Liver (tissue), 9 donors: Measurements from ENCODE around the gene BEX3. TPM values are rescaled to one million over a fixed set of nuclear protein-coding genes. Genes with fewer than 3 reads are reported as not detected.

Experiments used
- DNase-seq: peaks from one replicate; pipeline ENCODE4 v3.0.0-alpha.2; 2017; ENCODE audit warnings: low spot score
- H3K27ac ChIP-seq, 2 donors: one replicate each; pipeline ENCODE4 v1.7.0; 2013; ENCODE audit warnings: inconsistent platforms in 2 of 2, low read length in 2 of 2, control low read depth in 1 of 2, low read depth in 1 of 2, mild to moderate bottlenecking in 1 of 2
- H3K27me3 ChIP-seq, 4 donors: one replicate each; pipeline versions ENCODE4 v1.6.1 to v1.7.0; 2013; ENCODE audit warnings: low read length in 3 of 4, inconsistent platforms in 1 of 4, mild to moderate bottlenecking in 1 of 4, moderate library complexity in 1 of 4; ENCODE audit not compliant: control insufficient read depth in 4 of 4, insufficient read depth in 4 of 4
- H3K36me3 ChIP-seq, 4 donors: one replicate each; pipeline versions ENCODE4 v1.6.1 to v1.7.0; 2013; ENCODE audit warnings: low read length in 3 of 4, mild to moderate bottlenecking in 3 of 4, low read depth in 1 of 4, moderate library complexity in 1 of 4; ENCODE audit not compliant: control insufficient read depth in 4 of 4, insufficient read depth in 3 of 4
- H3K4me1 ChIP-seq, 4 donors: one replicate each; pipeline versions ENCODE4 v1.6.1 to v1.7.0; 2013; ENCODE audit warnings: low read length in 3 of 4, mild to moderate bottlenecking in 3 of 4, moderate library complexity in 1 of 4; ENCODE audit not compliant: control insufficient read depth in 4 of 4, insufficient read depth in 4 of 4
- H3K4me3 ChIP-seq, 3 donors: one replicate each; pipeline versions ENCODE4 v1.6.1 to v1.7.0; 2013; ENCODE audit warnings: low read length in 3 of 3, control low read depth in 1 of 3, low read depth in 1 of 3, mild to moderate bottlenecking in 1 of 3
- H3K9ac ChIP-seq, 2 donors: one replicate each; pipeline ENCODE4 v1.7.0; 2013; ENCODE audit warnings: low read length in 2 of 2, mild to moderate bottlenecking in 2 of 2, moderate library complexity in 2 of 2, control low read depth in 1 of 2, low read depth in 1 of 2
- H3K9me3 ChIP-seq, 4 donors: one replicate each; pipeline versions ENCODE4 v1.6.1 to v1.7.0; 2013; ENCODE audit warnings: low read length in 3 of 4; ENCODE audit not compliant: control insufficient read depth in 4 of 4
- ATF3 ChIP-seq: IDR thresholded peaks from 2 replicates; pipeline ENCODE4 v1.6.1; 2016; ENCODE audit warnings: antibody characterized with exemption
- CTCF ChIP-seq: fragments of 150-350 bp; IDR thresholded peaks from 2 replicates; pipeline ENCODE4 v1.5.1; 2017; ENCODE audit warnings: improper control_type of control experiment, low read depth, low read length; ENCODE audit not compliant: missing input control
- EGR1 ChIP-seq, 2 donors: IDR thresholded peaks; 2 replicates each; pipeline ENCODE4 v1.6.1; 2016 to 2018; ENCODE audit warnings: antibody characterized with exemption in 2 of 2, low read depth in 2 of 2
- FOXA1 ChIP-seq: IDR thresholded peaks from 2 replicates; pipeline ENCODE4 v1.6.1; 2016; ENCODE audit warnings: antibody characterized with exemption
- FOXA2 ChIP-seq: IDR thresholded peaks from 2 replicates; pipeline ENCODE4 v1.6.1; 2016; ENCODE audit warnings: antibody characterized with exemption
- GABPA ChIP-seq, 2 donors: IDR thresholded peaks in 1 of 2; conservative IDR thresholded peaks in 1 of 2; 2 replicates each; pipeline ENCODE4 v1.6.1; 2016; ENCODE audit warnings: antibody characterized with exemption in 2 of 2, mild to moderate bottlenecking in 1 of 2, moderate library complexity in 1 of 2
- HNF4A ChIP-seq, 2 donors: conservative IDR thresholded peaks; 2 replicates each; pipeline ENCODE4 v1.6.1; 2016; ENCODE audit warnings: antibody characterized with exemption in 2 of 2, mild to moderate bottlenecking in 2 of 2
- HNF4G ChIP-seq: IDR thresholded peaks from 2 replicates; pipeline ENCODE4 v1.6.1; 2016; ENCODE audit warnings: antibody characterized with exemption
- JUND ChIP-seq, 2 donors: IDR thresholded peaks; 2 replicates each; pipeline ENCODE4 v1.6.1; 2016; ENCODE audit warnings: antibody characterized with exemption in 2 of 2
- NR2F2 ChIP-seq: IDR thresholded peaks from 2 replicates; pipeline ENCODE4 v1.6.1; 2016; ENCODE audit warnings: antibody characterized with exemption
- RAD21 ChIP-seq, 2 donors: IDR thresholded peaks; 2 replicates each; pipeline ENCODE4 v1.6.1; 2016; ENCODE audit warnings: antibody characterized with exemption in 2 of 2, mild to moderate bottlenecking in 2 of 2
- RXRA ChIP-seq, 2 donors: IDR thresholded peaks; 2 replicates each; pipeline ENCODE4 v1.6.1; 2017 to 2018; ENCODE audit warnings: antibody characterized with exemption in 2 of 2, mild to moderate bottlenecking in 1 of 2
- SP1 ChIP-seq: IDR thresholded peaks from 2 replicates; pipeline ENCODE4 v1.6.1; 2018; ENCODE audit warnings: antibody characterized with exemption, mild to moderate bottlenecking
- TAF1 ChIP-seq: conservative IDR thresholded peaks from 2 replicates; pipeline ENCODE4 v1.6.1; 2016; ENCODE audit warnings: antibody characterized with exemption, mild to moderate bottlenecking
- YY1 ChIP-seq: IDR thresholded peaks from 2 replicates; pipeline ENCODE4 v1.6.1; 2016; ENCODE audit warnings: antibody characterized with exemption, mild to moderate bottlenecking
- WGBS: extraction: QIAGEN DNeasy Blood & Tissue Kit; methylation state at CpG from one replicate; pipeline ENCODE4 v1.1.7; 2013; 5-methylcytosine and 5-hydroxymethylcytosine counted together
- polyA plus RNA-seq, 2 donors: library from polyadenylated mRNA; stranded (reverse) in 1 of 2; unstranded in 1 of 2; fragments of 200-250 nt in 1 of 2; fragments of >200 nt in 1 of 2; fragmentation: Nextera tagmentation in 1 of 2; extraction: Ambion mirVana in 1 of 2; gene quantifications; one replicate each; pipeline versions ENCODE4 v1.2.1 to v1.2.3, GENCODE V29; 2013 to 2015
- total RNA-seq, 2 donors: library from RNA; depleted of rRNA; stranded (reverse); fragments of >200 nt; gene quantifications; one replicate each; pipeline ENCODE4 v1.2.3, GENCODE V29; 2014
- donor health status: healthy.
- donor health status: healthy.
- donor health status: healthy.
- donor health status: healthy.
- donor health status: healthy.

BEX3 gene
- total and polyA plus RNA-seq, 4 donors, result 21.9 to 77.4 (median 57.3) TPM

- WGBS, result 65% methylated on average over 3 of the region's 3 CpGs
- H3K4me1 ChIP-seq, result no peaks in the 10 kb centered on the region
- no peak overlapping the region for H3K4me3 ChIP-seq
- H3K27ac ChIP-seq, result no peak overlapping the region
- no peak overlapping the region for H3K9ac ChIP-seq
- peaks cover 0 to 2% (median 0%) of the 10 kb centered on the region in 4 donors for H3K27me3 ChIP-seq
- no peaks in the 10 kb centered on the region for H3K9me3 ChIP-seq
- no peak for DNase-seq
- H3K36me3 ChIP-seq, result no peaks in the 10 kb centered on the region
- no peak for TF ChIP-seq HNF4G
- no peak for TF ChIP-seq GABPA (IDR thresholded peaks at IDR 0.05 in 1 of 2, conservative IDR thresholded peaks at IDR 0.05 in 1 of 2)
- no peak for TF ChIP-seq SP1
- TF ChIP-seq NR2F2, result no peak
These were observed 37.7 kb upstream of the BEX3 start for GRCh38 chrX:103338663-103339062.

- H3K27ac ChIP-seq, result no peak overlapping the region
- TF ChIP-seq CTCF (peak; percentile 69), RAD21 (IDR thresholded peaks at IDR 0.05) (peak; percentile 68 to 78), YY1 (no peak)
- no peak overlapping the region for H3K4me3 ChIP-seq
- H3K9me3 ChIP-seq, result no peaks in the 10 kb centered on the region
- H3K36me3 ChIP-seq, result no peaks in the 10 kb centered on the region
- H3K4me1 ChIP-seq, result no peaks in the 10 kb centered on the region
- H3K9ac ChIP-seq, result no peak overlapping the region
- peaks cover 0 to 2% (median 1%) of the 10 kb centered on the region in 4 donors for H3K27me3 ChIP-seq
- DNase-seq, result no peak
- WGBS, result 3% methylated on average over 2 of the region's 2 CpGs
These were observed 33.2 kb upstream of the BEX3 start for GRCh38 chrX:103343105-103343504.

- WGBS, result 74% methylated on average over 2 of the region's 2 CpGs
- no peak overlapping the region for H3K4me3 ChIP-seq
- DNase-seq, result no peak
- H3K9ac ChIP-seq, result no peak overlapping the region
- H3K27ac ChIP-seq, result no peak overlapping the region
- no peaks in the 10 kb centered on the region for H3K9me3 ChIP-seq
- no peak for TF ChIP-seq SP1
- no peak for TF ChIP-seq CTCF
- no peak for TF ChIP-seq FOXA1
- no peak for TF ChIP-seq YY1
- no peak for TF ChIP-seq EGR1 (IDR thresholded peaks at IDR 0.05; ENCODE audit: low read depth in 2 of 2)
- TF ChIP-seq ATF3, result no peak
- no peak for TF ChIP-seq HNF4A (conservative IDR thresholded peaks at IDR 0.05)
- no peak for TF ChIP-seq JUND (IDR thresholded peaks at IDR 0.05)
- no peak for TF ChIP-seq RXRA (IDR thresholded peaks at IDR 0.05)
- no peak for TF ChIP-seq RAD21 (IDR thresholded peaks at IDR 0.05)
- TF ChIP-seq TAF1, result no peak
- TF ChIP-seq FOXA2, result no peak
- no peak for TF ChIP-seq HNF4G
- no peaks in the 10 kb centered on the region for H3K4me1 ChIP-seq
- H3K27me3 ChIP-seq, result peaks cover 0 to 6% (median 0%) of the 10 kb centered on the region in 4 donors
- H3K36me3 ChIP-seq, result no peaks in the 10 kb centered on the region
These were observed 31.7 kb upstream of the BEX3 start for GRCh38 chrX:103344606-103345005.
